Activated gamma-delta T cell (primary cell): Measurements from ENCODE around the gene CRELD2.

Experiments
- DNase-seq: peaks from one replicate; lab custom pipeline; 2025; lab: John Stamatoyannopoulos, UW

CRELD2 gene

DNA sequence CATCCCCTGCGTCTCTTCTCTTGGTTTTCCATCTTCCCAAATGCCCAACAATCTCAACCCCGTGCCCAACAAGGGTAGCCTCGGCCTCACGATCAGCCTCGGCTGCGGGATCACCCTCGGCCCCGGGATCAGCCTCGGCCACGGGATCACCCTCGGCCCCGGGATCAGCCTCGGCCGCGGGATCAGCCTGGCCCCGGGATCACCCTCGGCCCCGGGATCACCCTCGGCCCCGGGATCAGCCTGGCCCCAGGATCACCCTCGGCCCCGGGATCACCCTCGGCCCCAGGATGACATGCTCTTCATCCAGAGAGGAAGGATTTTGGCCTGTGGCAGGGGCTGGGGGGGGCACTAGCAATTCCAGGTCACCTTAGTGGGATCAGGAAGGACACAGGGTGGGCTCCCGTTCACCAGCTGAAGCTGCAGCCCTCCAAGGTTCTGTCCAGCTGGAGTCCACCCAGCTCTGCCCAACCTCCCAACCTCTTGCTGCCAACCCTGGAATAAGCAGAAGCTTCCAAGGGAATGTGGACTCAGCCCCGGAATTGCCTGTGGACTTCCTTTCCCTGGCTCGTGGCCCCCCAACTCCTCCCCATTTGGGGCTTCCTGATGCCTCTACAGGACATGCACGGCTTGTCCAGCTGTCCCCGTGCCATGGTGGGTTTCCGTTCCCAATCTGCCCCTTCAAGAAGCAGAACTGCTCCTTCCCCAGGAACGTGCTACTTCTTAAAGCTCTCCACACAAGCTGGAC, 6.4 kb upstream of the CRELD2 start:
- DNase-seq: no peak

- no peak for DNase-seq
These were observed 5.4 kb upstream of the CRELD2 start for GRCh38 chr22:49913026-49913425.

DNA sequence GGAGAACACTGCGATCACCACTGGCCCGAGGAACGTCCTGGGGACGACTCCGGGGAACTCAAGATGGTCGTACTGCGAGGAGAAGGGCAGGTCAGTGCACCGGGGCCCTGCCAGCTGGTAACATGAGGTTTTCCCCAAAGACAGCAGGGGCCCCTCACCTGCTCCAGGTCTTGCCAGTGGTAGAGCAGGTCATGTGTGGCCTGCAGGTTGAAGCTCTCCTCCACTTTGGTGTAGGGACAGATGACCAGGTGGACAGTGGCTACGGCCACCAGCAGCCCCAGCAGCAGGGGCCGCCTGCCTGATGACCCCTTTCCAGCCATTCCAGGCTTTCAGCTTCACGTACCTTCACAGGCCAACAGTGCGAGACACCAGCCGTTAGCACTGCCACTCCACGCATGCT, 5.0 kb upstream of the CRELD2 start:
- DNase-seq: no peak

DNA sequence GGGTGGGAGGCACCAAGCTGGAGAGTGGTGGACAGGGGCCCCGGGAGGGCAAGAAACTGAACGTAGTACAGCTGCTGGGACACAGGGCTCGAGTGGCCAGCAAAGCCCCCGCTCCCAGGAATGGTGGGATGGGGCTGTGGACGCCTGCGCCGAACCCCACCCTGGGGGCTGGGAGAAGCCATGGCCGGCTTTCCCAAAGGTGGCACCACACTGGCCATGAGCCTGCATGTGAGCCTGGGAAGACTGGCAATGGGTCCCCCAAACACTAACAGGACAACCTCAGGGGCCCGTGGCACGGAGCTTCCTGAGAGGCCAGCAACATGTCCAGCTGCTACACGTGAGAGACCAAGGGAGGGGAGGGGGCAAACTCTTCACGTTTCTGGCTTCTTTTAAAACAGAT, 4.2 kb upstream of the CRELD2 start:
- DNase-seq: no peak

DNA sequence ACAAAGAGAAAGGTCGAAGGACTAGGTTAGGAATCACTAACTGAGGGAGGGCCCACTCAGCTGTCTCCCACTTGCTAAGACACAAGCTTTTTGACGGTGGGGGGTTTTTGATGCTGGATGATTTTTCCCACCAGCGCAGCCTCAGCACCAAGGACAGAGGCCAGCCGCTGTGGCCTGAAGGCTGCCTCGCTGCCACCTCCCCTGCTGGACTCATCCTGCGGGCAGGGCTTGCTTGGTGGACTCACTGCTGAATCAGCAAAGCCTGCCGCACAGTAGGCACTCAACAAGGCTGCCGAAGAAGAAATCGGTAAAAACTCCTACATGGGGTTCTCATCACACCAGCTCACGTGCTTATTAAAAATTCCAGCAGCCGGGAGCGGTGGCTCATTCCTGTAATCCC, 2.8 kb upstream of the CRELD2 start:
- no peak for DNase-seq

- DNase-seq: no peak
These were observed 1.6 kb upstream of the CRELD2 start for GRCh38 chr22:49916831-49917230.

DNA sequence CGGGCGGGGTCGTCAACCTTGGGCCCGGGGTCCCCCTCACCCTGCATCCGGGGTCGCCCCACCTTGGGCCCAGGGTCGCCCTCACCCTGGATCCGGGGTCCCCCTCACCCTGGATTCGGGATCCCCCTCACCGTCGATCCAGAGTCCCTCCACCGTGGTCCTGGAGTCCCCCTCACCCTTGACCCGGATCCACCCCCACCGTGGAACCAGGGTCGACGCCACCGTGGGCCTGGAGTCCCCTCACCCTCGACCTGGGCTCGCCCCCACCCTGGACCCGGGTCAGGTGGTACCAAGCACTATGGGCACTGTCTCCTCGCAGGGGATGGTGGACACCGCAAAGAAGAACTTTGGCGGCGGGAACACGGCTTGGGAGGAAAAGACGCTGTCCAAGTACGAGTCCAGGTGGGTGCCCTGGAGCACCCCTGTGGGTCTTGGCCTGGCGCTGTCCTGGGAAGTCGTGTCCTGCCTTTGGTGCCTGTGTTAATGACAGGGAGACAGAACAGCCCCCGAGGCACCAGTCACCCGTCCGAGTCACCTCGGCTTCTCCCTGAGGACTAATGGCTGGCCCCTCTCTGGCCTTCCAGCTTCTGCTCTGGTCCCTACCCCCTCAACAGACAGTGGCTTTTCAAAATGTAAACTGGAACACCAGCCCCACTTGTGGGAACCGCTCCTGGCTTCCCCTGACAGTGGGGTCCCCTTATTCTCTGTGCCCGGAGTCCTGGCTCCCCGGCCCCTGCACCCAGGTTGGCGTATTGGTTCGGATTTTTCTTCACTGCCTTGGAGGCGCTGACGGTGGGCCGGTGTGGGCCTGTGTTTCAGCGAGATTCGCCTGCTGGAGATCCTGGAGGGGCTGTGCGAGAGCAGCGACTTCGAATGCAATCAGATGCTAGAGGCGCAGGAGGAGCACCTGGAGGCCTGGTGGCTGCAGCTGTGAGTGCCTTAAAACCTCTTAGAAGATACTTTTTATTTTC, 762 bp downstream of the CRELD2 start:
- DNase-seq: no peak

DNA sequence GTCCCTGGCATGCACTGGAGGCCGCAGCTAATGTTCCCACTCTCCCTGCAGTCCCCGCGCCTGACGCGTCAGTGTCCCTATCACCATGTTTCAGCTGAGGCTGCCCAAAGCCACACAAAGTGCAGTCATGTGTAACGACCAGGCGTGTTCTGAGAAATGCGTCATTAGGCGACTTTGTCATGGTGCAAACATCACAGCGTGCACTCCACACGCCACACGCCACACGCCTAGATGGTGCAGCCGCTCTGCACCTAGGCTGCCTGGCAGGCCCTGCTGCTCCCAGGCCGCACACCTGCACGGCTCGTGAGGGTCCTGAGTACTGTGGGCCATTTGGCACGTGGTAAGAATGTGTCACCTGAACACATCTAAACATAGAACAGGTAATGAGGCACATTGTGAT, 2.4 kb downstream of the CRELD2 start:
- no peak for DNase-seq

DNA sequence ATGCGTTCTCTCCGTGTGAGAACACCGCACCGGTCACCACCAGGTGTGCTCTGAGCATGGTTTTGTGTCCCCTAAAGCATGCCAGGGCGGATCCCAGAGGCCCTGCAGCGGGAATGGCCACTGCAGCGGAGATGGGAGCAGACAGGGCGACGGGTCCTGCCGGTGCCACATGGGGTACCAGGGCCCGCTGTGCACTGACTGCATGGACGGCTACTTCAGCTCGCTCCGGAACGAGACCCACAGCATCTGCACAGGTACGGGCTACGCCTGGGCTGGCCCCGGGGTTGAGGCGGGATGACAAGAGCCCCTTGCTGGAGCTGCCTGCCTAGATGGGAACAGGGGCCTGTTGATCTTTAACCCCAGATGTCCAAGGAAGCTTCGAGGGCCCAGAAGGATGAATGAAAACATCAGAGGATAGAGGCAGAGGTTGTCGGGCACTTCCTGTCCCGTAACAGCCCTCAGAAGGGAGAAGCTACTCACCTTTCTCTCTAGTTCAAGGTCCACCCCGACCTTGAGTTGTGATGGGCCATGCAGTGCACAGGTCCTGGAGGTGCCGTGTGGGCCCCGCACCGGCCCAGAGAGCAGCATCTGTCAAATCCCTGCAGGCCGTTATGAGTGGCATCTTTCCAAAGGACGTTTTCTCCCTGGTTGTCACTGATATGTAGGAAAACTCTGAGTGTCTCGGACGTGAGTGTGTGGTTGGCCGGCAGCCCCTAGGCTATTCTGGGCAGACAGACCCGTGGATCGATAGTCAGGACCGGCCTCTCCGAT, 3.3 kb downstream of the CRELD2 start:
- DNase-seq: no peak

DNA sequence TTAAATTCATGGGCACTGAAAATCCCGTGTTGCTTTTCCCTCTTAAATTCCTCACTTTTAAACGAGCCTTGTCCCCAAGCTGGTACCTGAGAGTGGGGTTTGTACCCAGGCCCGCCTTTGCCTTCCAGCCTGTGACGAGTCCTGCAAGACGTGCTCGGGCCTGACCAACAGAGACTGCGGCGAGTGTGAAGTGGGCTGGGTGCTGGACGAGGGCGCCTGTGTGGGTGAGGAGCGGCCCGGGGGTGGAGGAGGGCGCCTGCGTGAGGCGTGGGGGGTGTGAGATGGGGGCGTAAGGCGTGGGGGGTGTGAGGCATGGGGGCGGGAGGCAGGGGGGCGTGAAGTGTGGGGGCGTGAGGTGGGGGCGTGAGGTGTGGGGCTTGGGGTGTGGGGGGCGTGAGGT, 4.0 kb downstream of the CRELD2 start:
- DNase-seq: no peak

DNA sequence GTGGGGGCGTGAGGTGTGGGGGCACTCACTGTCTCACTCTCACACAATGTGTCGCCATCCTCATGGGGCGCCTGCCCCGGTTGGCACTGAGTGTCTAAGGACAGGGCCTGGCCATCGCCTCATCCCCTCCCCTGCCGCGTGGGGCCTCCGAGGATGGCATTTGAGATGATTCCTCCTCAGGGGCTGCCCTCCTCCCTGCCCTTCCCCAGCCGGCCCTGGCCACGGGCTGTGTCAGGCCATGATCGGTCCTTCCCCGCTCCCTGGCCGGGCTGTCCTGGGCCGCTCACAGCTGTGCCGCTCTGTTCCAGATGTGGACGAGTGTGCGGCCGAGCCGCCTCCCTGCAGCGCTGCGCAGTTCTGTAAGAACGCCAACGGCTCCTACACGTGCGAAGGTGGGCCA, 4.5 kb downstream of the CRELD2 start:
- DNase-seq: no peak

DNA sequence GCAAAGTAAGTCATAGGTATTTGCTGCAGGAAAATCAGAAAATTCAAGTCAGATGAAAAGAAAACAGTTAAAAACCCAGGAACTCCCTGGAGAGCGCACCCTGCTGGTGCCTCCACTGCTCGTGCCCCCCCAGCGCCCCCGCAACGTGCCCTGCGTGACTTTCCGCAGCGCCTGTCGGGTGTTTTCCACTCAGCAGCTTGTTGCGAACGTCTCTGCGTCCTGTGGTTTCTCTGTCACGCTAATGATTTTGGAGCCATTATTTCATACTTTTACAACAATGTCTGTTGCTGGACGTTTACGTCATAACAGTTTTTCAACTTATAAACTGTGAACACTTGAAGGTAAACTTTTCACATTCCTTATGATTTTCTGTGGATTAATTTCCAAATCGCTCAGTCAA, 5.0 kb downstream of the CRELD2 start:
- DNase-seq: no peak

DNA sequence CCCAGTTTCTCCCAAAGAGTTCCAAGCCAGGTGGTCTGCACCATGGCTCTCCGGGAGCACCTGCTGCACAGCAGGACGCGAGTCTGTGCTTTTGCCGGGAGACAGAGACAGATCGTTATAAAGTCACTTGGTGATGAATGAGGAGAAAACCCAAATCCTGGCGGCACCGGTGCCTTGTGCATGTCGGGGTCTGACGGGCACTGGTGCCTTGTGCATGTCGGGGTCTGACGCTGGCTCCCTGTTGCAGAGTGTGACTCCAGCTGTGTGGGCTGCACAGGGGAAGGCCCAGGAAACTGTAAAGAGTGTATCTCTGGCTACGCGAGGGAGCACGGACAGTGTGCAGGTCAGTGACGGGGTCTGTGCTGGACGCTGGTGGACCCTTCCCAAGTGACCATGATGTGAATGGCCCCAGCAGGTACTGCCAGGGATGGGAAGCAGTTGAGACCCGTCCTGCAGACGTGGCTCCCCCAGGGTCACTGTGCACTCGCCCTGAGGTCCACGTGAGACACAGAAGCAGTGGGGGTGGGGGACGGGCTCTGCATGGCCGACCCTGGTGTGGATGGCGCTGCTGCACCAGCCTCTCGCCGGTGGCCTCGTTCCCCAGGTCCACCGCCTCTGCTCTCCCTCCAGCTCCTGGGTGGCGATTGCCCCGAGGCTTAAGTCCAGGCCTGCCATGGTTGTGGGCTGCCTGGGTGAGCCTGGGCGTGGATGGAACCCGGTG, 5.8 kb downstream of the CRELD2 start:
- no peak for DNase-seq

DNA sequence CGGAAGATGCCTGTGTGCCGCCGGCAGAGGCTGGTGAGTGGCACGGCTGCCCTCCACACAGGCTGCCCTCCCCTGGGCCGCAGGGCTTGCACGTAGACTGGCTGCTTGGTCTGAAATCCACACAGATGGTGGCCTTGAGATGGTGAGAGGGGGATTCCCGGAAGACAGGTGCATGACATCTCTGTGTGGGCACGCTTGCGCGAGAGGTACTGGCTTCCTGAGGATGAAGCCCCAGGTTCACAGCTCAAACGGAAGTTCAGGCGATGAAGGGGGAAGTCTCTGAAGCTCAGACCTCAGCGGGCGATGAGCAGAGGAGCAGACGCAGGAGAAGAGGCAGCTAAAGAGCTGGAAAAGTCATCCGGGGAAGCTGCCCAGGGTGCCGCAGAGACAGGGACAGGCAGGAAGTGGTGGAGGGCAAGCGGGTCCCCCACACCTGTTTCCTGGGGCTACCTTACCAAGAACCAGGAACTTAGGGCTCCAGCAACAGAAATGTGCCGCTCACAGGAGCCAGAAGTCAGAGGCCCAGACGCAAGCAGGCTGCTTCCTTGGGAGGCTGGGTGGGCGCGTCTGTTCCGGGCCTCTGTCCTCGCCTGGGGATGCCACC, 7.2 kb downstream of the CRELD2 start:
- DNase-seq: peak; percentile 39

DNA sequence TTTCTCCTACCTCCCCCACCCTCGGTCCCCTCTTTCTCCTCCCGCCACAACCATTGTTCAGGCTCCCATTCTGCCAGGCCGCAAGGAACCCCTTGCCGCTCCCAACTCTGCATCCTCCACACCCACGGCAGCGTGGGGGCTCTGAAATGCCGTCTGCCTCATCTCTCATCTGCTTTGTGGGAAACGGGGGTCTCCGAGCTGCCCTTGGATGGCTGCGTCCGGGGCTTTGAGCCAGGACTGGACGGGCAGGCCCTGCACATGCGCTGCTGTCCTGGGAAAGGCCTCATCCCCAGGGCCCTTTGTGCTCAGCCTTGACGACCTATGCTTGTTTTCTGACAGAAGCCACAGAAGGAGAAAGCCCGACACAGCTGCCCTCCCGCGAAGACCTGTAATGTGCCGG, 8.5 kb downstream of the CRELD2 start:
- DNase-seq: no peak

- no peak for DNase-seq
These were observed 9.2 kb downstream of the CRELD2 start for GRCh38 chr22:49927483-49928184.

DNA sequence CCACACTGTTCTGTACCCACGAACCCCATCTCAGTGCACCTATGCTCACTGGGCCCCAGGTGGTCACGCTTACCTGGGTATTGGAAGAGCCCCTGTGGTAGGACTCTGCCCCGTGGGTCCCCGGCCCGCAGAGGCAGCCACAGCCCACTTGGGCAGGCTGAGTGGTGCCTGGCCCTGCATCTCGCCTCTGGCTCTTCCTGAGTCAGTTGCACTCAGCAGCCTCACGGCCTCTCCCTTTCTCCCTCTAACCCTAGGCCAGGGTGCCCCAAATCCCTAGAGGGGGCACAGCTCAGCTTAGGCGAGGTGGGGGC, 9.7 kb downstream of the CRELD2 start:
- no peak for DNase-seq

DNA sequence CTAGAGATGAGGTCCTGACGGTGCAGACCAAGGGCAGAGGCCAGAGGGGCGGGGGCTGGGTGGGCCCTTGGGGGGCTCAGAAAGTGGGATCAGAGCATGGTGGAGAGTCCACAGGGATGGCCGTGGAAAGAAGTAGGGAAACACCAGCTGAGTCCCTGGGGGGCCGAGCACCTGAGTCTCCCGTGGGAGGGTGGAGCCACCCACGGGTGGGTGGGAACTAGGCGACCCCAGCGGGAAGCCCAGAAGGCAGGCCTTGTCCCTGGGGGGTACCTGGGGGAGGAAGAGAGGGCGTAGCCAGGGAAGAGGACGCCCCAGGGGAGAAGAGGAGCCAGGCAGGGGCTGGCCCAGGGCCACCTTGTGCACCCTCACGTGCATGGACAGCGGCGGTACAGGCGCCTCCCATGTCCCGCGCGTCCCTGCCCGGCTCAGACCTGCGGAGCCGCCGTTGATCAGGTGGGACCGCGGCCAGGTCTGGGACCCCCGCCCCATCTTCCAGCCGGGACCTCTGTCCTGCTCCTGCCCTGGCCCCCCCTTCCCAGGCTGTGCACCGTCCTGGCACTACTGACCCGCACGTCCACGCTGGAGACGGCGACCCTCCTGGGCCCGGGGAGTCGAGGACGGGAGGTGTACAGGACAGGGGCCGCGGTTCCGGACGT, 10.2 kb downstream of the CRELD2 start:
- no peak for DNase-seq

GRCh38 chr22:49929211-49929979, 11.0 kb downstream of the CRELD2 start:
- peak; percentile 58 for DNase-seq
